Measurements from ENCODE around the gene UPK1B.
"Not testable (repeated sequence)": the region's sequence is repeated elsewhere in the genome, so short reads cannot be mapped to it uniquely, and the experiment has no call there.

The UPK1B gene

GRCh38 chr3:119173325-119173724, at the start of gene UPK1B:
Gene UPK1B, plus strand, starts transcription at chr3:119173598. Its CDS starts 13,144 bp downstream, at chr3:119186742.
- no peak for DNase-seq

GRCh38 chr3:119125342-119125741, 48.1 kb upstream of the UPK1B start:
- DNase-seq: no peak

- DNase-seq: no peak
Measured at GRCh38 chr3:119125742-119126504, 47.5 kb upstream of the UPK1B start.

GRCh38 chr3:119130291-119130690, 43.1 kb upstream of the UPK1B start:
- DNase-seq: not testable (repeated sequence)

GRCh38 chr3:119132291-119132690, 41.1 kb upstream of the UPK1B start:
- DNase-seq: not testable (repeated sequence)

- DNase-seq: not testable (repeated sequence)
Measured at GRCh38 chr3:119139360-119139759, 34.0 kb upstream of the UPK1B start.

GRCh38 chr3:119140466-119140865, 32.9 kb upstream of the UPK1B start:
- no peak for DNase-seq

GRCh38 chr3:119145128-119145499, 28.3 kb upstream of the UPK1B start:
- no peak for DNase-seq

- DNase-seq: peak; percentile 11
Measured at GRCh38 chr3:119145500-119146167, 27.8 kb upstream of the UPK1B start, which contains the start of gene TEX55. Gene TEX55, plus strand, starts transcription at chr3:119146165. Its CDS starts 25 bp downstream, at chr3:119146190.

- DNase-seq: no peak
Measured at GRCh38 chr3:119146578-119147375, 26.6 kb upstream of the UPK1B start.

GRCh38 chr3:119147494-119147893, 25.9 kb upstream of the UPK1B start:
- DNase-seq: no peak

GRCh38 chr3:119148493-119149180, 24.8 kb upstream of the UPK1B start:
- DNase-seq: no peak

- no peak for DNase-seq
Measured at GRCh38 chr3:119149484-119149883, 23.9 kb upstream of the UPK1B start.

GRCh38 chr3:119156868-119157267, 16.5 kb upstream of the UPK1B start:
- no peak for DNase-seq

- no peak for DNase-seq
Measured at GRCh38 chr3:119157971-119158370, 15.4 kb upstream of the UPK1B start.

- DNase-seq: no peak
Measured at GRCh38 chr3:119160361-119160760, 13.0 kb upstream of the UPK1B start.

GRCh38 chr3:119160815-119161214, 12.6 kb upstream of the UPK1B start:
- DNase-seq: no peak

- no peak for DNase-seq
Measured at GRCh38 chr3:119161240-119161639, 12.2 kb upstream of the UPK1B start.

- not testable (repeated sequence) for DNase-seq
Measured at GRCh38 chr3:119164745-119165144, 8.7 kb upstream of the UPK1B start.

- DNase-seq: no peak
Measured at GRCh38 chr3:119170821-119171220, 2.6 kb upstream of the UPK1B start.

- peak; percentile 4 for DNase-seq
Measured at GRCh38 chr3:119175872-119176756, 2.7 kb downstream of the UPK1B start.

- DNase-seq: no peak
Measured at GRCh38 chr3:119176778-119177177, 3.4 kb downstream of the UPK1B start.
